Stomach smooth muscle (tissue), 2 donors: ENCODE results near the gene BPIFB3.

ENCODE experiments used
- H3K27ac ChIP-seq: one replicate; pipeline ENCODE4 v1.7.0; 2013; ENCODE audit warnings: mild to moderate bottlenecking, low read length, inconsistent platforms
- H3K27me3 ChIP-seq, 2 donors: one replicate each; pipeline ENCODE4 v1.7.0; 2013; ENCODE audit warnings: low read length in 2 of 2; ENCODE audit not compliant: insufficient read depth in 2 of 2, control insufficient read depth in 1 of 2
- H3K36me3 ChIP-seq, 2 donors: one replicate each; pipeline ENCODE4 v1.7.0; 2013; ENCODE audit warnings: low read length in 2 of 2; ENCODE audit not compliant: control insufficient read depth in 2 of 2, insufficient read depth in 2 of 2
- H3K4me1 ChIP-seq: one replicate; pipeline ENCODE4 v1.7.0; 2013; ENCODE audit warnings: low read length; ENCODE audit not compliant: control insufficient read depth, insufficient read depth
- H3K4me3 ChIP-seq, 2 donors: one replicate each; pipeline ENCODE4 v1.7.0; 2013; ENCODE audit warnings: low read length in 2 of 2
- H3K9ac ChIP-seq, 2 donors: one replicate each; pipeline ENCODE4 v1.7.0; 2013; ENCODE audit warnings: low read length in 2 of 2, mild to moderate bottlenecking in 1 of 2
- H3K9me3 ChIP-seq, 2 donors: one replicate each; pipeline ENCODE4 v1.7.0; 2013; ENCODE audit warnings: low read length in 2 of 2; ENCODE audit not compliant: control insufficient read depth in 2 of 2
- donor health status: healthy.
- donor health status: Pancreatic carcinoma.

The BPIFB3 gene

DNA sequence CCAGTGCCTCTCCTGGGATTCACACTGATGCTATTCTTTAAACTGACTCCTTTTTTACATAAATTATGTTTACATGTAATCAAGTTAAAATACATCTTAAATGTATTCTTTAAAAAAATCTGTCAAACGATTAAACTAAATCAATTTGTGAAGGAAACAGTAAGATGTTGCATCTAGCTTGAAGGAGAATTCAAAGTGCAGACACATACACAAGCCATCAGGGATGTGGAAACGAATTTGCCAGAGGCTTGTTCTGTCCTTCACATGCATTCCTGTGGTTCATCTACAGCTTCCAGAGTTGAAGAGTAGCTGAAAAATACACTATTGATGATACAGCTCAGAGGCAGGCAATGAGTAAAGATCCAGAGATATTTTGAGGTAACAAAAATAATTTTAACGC lies 7.3 kb upstream of the BPIFB3 start:
- H3K4me3 ChIP-seq, result no peak overlapping the region
- H3K4me1 ChIP-seq, result no peaks in the 10 kb centered on the region
- H3K9me3 ChIP-seq, result peaks cover 0 to 11% of the 10 kb centered on the region in 2 donors
- no peak overlapping the region for H3K9ac ChIP-seq
- no peaks in the 10 kb centered on the region for H3K36me3 ChIP-seq
- H3K27me3 ChIP-seq, result peaks cover 0 to 3% of the 10 kb centered on the region in 2 donors
- no peak overlapping the region for H3K27ac ChIP-seq

DNA sequence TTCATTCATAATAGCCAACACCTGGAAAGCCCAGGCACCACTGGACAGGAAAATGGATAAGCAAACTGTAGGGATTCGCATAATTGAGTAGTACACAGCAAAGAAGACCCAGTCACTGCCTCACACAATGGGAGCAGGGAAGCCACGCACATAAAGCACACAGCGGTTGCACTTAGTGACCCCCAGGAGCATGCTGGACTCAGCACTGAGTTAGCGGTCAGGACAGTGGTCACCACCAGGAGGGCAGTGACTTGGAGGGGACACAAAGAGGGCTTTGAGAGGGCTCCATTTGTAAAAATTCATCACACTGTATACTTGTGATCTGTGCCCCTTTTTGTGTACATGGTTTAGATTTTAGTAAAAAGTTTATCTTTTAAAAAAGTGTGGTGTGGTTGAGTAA lies 2.4 kb upstream of the BPIFB3 start:
- Histone ChIP-seq H3K4me1 (no peaks in the 10 kb centered on the region), H3K27ac (no peak overlapping the region), H3K9me3 (no peaks in the 10 kb centered on the region), H3K27me3 (peaks cover 0 to 5% of the 10 kb centered on the region in 2 donors), H3K36me3 (no peaks in the 10 kb centered on the region), H3K4me3 (no peak overlapping the region), H3K9ac (no peak overlapping the region)

- Histone ChIP-seq H3K9ac (no peak overlapping the region), H3K36me3 (no peaks in the 10 kb centered on the region), H3K27me3 (peaks cover 0 to 3% of the 10 kb centered on the region in 2 donors), H3K4me1 (no peaks in the 10 kb centered on the region), H3K9me3 (no peaks in the 10 kb centered on the region), H3K4me3 (no peak overlapping the region), H3K27ac (no peak overlapping the region)
Measured at GRCh38 chr20:33054381-33054780, 678 bp downstream of the BPIFB3 start.

DNA sequence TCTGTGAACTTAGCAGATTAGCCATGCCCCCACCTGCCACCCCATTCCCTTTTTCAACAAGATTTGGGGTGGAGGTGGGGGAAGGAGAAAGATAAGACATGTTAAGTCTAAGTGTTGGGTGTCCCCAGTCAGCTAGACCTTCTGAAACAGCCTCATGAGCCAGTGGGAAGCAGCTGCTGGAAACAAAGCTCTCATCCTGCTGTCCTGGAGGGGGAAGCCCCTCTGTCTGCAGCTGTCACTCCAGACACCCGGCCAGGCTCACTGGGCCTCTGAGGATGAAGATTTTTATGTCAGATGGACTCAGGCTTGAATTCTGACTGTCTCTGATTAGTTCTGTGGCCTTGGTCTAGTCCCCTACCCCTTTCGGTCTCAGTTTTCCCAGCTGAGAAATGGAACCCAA lies 1.1 kb downstream of the BPIFB3 start:
- H3K27me3 ChIP-seq, result peaks cover 0 to 3% of the 10 kb centered on the region in 2 donors
- no peaks in the 10 kb centered on the region for H3K4me1 ChIP-seq
- H3K4me3 ChIP-seq, result no peak overlapping the region
- no peak overlapping the region for H3K9ac ChIP-seq
- no peak overlapping the region for H3K27ac ChIP-seq
- H3K36me3 ChIP-seq, result no peaks in the 10 kb centered on the region
- no peaks in the 10 kb centered on the region for H3K9me3 ChIP-seq

GRCh38 chr20:33059136-33059535 lies 5.4 kb downstream of the BPIFB3 start:
- Histone ChIP-seq H3K9ac (no peak overlapping the region), H3K27ac (no peak overlapping the region), H3K4me3 (no peak overlapping the region), H3K36me3 (no peaks in the 10 kb centered on the region), H3K27me3 (no peaks in the 10 kb centered on the region), H3K4me1 (no peaks in the 10 kb centered on the region), H3K9me3 (no peaks in the 10 kb centered on the region)

- H3K27me3 ChIP-seq, result no peaks in the 10 kb centered on the region
- H3K9me3 ChIP-seq, result no peaks in the 10 kb centered on the region
- H3K9ac ChIP-seq, result no peak overlapping the region
Measured at GRCh38 chr20:33059741-33060390, 6.2 kb downstream of the BPIFB3 start.

GRCh38 chr20:33061658-33062028 lies 7.9 kb downstream of the BPIFB3 start:
- no peaks in the 10 kb centered on the region for H3K36me3 ChIP-seq
- no peak overlapping the region for H3K27ac ChIP-seq
- no peak overlapping the region for H3K9ac ChIP-seq
- H3K9me3 ChIP-seq, result no peaks in the 10 kb centered on the region
- H3K4me1 ChIP-seq, result no peaks in the 10 kb centered on the region
- H3K4me3 ChIP-seq, result no peak overlapping the region
- H3K27me3 ChIP-seq, result no peaks in the 10 kb centered on the region

More at GRCh38 chr20:33059741-33060390, 6.2 kb downstream of the BPIFB3 start:
- Histone ChIP-seq H3K27ac (no peak overlapping the region), H3K4me1 (no peaks in the 10 kb centered on the region), H3K36me3 (no peaks in the 10 kb centered on the region), H3K4me3 (no peak overlapping the region)

- Histone ChIP-seq H3K27me3 (no peaks in the 10 kb centered on the region), H3K4me3 (no peak overlapping the region), H3K27ac (no peak overlapping the region), H3K4me1 (no peaks in the 10 kb centered on the region), H3K36me3 (no peaks in the 10 kb centered on the region), H3K9me3 (no peaks in the 10 kb centered on the region), H3K9ac (no peak overlapping the region)
Measured at GRCh38 chr20:33062105-33062824, 8.6 kb downstream of the BPIFB3 start.

GRCh38 chr20:33062825-33063149 lies 9.1 kb downstream of the BPIFB3 start:
- Histone ChIP-seq H3K4me1 (no peaks in the 10 kb centered on the region), H3K36me3 (no peaks in the 10 kb centered on the region), H3K9me3 (no peaks in the 10 kb centered on the region), H3K27me3 (no peaks in the 10 kb centered on the region), H3K9ac (no peak overlapping the region), H3K4me3 (no peak overlapping the region), H3K27ac (no peak overlapping the region)

DNA sequence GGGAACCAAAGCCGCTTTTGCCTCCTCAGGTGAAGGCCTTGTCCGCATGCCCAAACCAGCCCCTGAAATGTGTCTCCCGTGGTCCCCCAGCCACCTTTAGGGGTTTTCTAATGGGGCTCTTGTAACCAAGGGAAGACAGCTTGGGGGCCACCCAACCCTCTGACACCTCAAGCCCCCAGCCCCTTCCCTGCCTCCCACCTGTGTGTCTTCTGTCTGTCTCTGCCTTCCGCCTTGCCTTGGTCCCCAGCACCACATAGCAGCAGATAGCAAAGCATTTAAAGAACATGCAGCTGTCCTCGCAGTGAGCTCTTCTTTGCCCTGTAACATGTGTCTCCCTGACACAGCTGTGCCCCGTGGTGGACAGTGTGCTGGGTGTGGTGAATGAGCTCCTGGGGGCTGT lies 9.6 kb downstream of the BPIFB3 start:
- H3K9ac ChIP-seq, result no peak overlapping the region
- H3K36me3 ChIP-seq, result no peaks in the 10 kb centered on the region
- no peaks in the 10 kb centered on the region for H3K4me1 ChIP-seq
- no peaks in the 10 kb centered on the region for H3K27me3 ChIP-seq
- H3K4me3 ChIP-seq, result no peak overlapping the region
- no peak overlapping the region for H3K27ac ChIP-seq
- no peaks in the 10 kb centered on the region for H3K9me3 ChIP-seq

GRCh38 chr20:33064572-33065287 lies 11.0 kb downstream of the BPIFB3 start:
- Histone ChIP-seq H3K4me1 (no peaks in the 10 kb centered on the region), H3K9me3 (no peaks in the 10 kb centered on the region), H3K27ac (no peak overlapping the region), H3K27me3 (no peaks in the 10 kb centered on the region), H3K4me3 (no peak overlapping the region), H3K36me3 (no peaks in the 10 kb centered on the region), H3K9ac (no peak overlapping the region)
